K562 (cell line): ENCODE measurements around the gene TTC31. TPM values are rescaled to one million over a fixed set of nuclear protein-coding genes. Genes with fewer than 3 reads are reported as not detected.

Experiments used
- CTBP1 ChIP-seq: fragments of 450-650 bp; IDR thresholded peaks from 2 replicates; pipeline ENCODE4 v1.6.1; 2016; ENCODE audit warnings: borderline replicate concordance
- CXXC5 ChIP-seq: fragments of 250-450 bp; sonication (Bioruptor Pico); IDR thresholded peaks from 2 replicates; pipeline ENCODE4 v1.8.0; 2022; ENCODE audit warnings: inconsistent platforms, mild to moderate bottlenecking, moderate library complexity
- DIDO1 ChIP-seq: fragments of 450-650 bp; IDR thresholded peaks from 2 replicates; pipeline ENCODE4 v1.6.1; 2016; ENCODE audit warnings: low read depth, missing biosample characterization, missing genetic modification characterization
- FOXM1 ChIP-seq, 2 experiments: fragments of 450-650 bp in 1 of 2; sonication (generic) in 1 of 2; formaldehyde crosslinking in 1 of 2; IDR thresholded peaks; 2 replicates each; pipeline versions ENCODE4 v1.6.1 to v1.9.0; 2017 to 2022; ENCODE audit warnings: low read depth in 2 of 2, mild to moderate bottlenecking in 2 of 2, missing genetic modification reagents in 1 of 2, moderate library complexity in 1 of 2
- KLF6 ChIP-seq: fragments of 250-450 bp; sonication (Bioruptor Pico); IDR thresholded peaks from 2 replicates; pipeline ENCODE4 v1.4.0; 2020; ENCODE audit warnings: mild to moderate bottlenecking, moderate library complexity, borderline replicate concordance
- LCOR ChIP-seq: sonication (generic); formaldehyde crosslinking; IDR thresholded peaks from 2 replicates; pipeline ENCODE4 v1.8.0; 2022; ENCODE audit warnings: mild to moderate bottlenecking, missing genetic modification reagents
- NR4A1 ChIP-seq, 2 experiments: fragments of 250-450 bp in 1 of 2; fragments of 450-650 bp in 1 of 2; sonication (Bioruptor Pico) in 1 of 2; IDR thresholded peaks; 2 replicates each; pipeline versions ENCODE4 v1.4.0 to v1.6.1; 2016 to 2020; ENCODE audit warnings: mild to moderate bottlenecking in 2 of 2, missing compliant biosample characterization in 1 of 2, missing genetic modification characterization in 1 of 2, moderate library complexity in 1 of 2
- POLR2A ChIP-seq: fragments of 450-650 bp; conservative IDR thresholded peaks from 2 replicates; pipeline ENCODE4 v1.6.1; 2016
- RBBP5 ChIP-seq: fragments of 200-600 bp; sonication (generic); IDR thresholded peaks from 2 replicates; pipeline ENCODE4 v1.6.1; 2012; ENCODE audit warnings: borderline replicate concordance, mild to moderate bottlenecking, low read length, control low read depth, inconsistent platforms; ENCODE audit not compliant: insufficient read depth, poor library complexity, severe bottlenecking
- RFX5 ChIP-seq: IDR thresholded peaks from 2 replicates; pipeline ENCODE4 v1.6.1; 2011; ENCODE audit warnings: low read depth, mild to moderate bottlenecking, improper control_type of control experiment, low read length
- SMAD1 ChIP-seq: fragments of 150-350 bp; IDR thresholded peaks from 2 replicates; pipeline ENCODE4 v1.6.1; 2014; ENCODE audit warnings: low read length, low read depth; ENCODE audit not compliant: partially characterized antibody
- TAF1 ChIP-seq: IDR thresholded peaks from 2 replicates; pipeline ENCODE4 v1.6.1; 2011; ENCODE audit warnings: mild to moderate bottlenecking, low read length, moderate library complexity; ENCODE audit not compliant: insufficient read depth, control insufficient read depth, severe bottlenecking; ENCODE audit errors: extremely low read depth
- TAF9B ChIP-seq: fragments of 450-650 bp; IDR thresholded peaks from 2 replicates; pipeline ENCODE4 v1.6.1; 2018; ENCODE audit warnings: mild to moderate bottlenecking; ENCODE audit not compliant: partially characterized antibody
- TCF3 ChIP-seq: sonication (generic); formaldehyde crosslinking; IDR thresholded peaks from 2 replicates; pipeline ENCODE4 v1.4.0; 2020; ENCODE audit warnings: mild to moderate bottlenecking, missing genetic modification reagents
- THRAP3 ChIP-seq: fragments of 450-650 bp; IDR thresholded peaks from 2 replicates; pipeline ENCODE4 v1.6.1; 2016; ENCODE audit warnings: mild to moderate bottlenecking, inconsistent platforms, borderline replicate concordance
- ZNF24 ChIP-seq: fragments of 450-650 bp; IDR thresholded peaks from 2 replicates; pipeline ENCODE4 v1.6.1; 2016
- ZNF3 ChIP-seq: fragments of 250-450 bp; sonication (Bioruptor Pico); IDR thresholded peaks from 2 replicates; pipeline ENCODE4 v1.5.0; 2021; ENCODE audit warnings: mild to moderate bottlenecking, moderate library complexity
- polyA plus RNA-seq, 8 experiments: library from polyadenylated mRNA; depleted of rRNA in 4 of 8; stranded (reverse) in 5 of 8; unstranded in 3 of 8; fragments of >200 nt; fragmentation: Nextera tagmentation in 2 of 8; fragmentation: Illumina TruSeq in 1 of 8; extraction: Ambion mirVana in 2 of 8; extraction: Trizol in 1 of 8; gene quantifications; 2 replicates each; pipeline versions ENCODE4 v1.2.1 to v1.2.3, GENCODE V29; 2011 to 2014; ENCODE audit warnings: inconsistent platforms in 1 of 8, missing spikeins in 1 of 8
- total RNA-seq, 7 experiments: library from RNA; depleted of rRNA in 6 of 7; stranded (reverse); fragments of >200 nt in 6 of 7; fragmentation: Illumina TruSeq in 2 of 7; extraction: Trizol in 2 of 7; gene quantifications; 2 replicates each; pipeline versions ENCODE4 v1.2.1 to v1.2.3, GENCODE V29; 2011 to 2021; ENCODE audit warnings: low replicate concordance in 1 of 7
- TF ChIP-seq, protein P1 (sequence below): fragments of 450-650 bp; IDR thresholded peaks from 2 replicates; pipeline ENCODE4 v1.6.1; 2016; ENCODE audit warnings: low read depth, mild to moderate bottlenecking, moderate library complexity
- TF ChIP-seq, protein P2 (sequence below): fragments of 450-650 bp; IDR thresholded peaks from 2 replicates; pipeline ENCODE4 v1.6.1; 2018; ENCODE audit not compliant: partially characterized antibody

The TTC31 gene
- total and polyA plus RNA-seq, 9 of the 15 experiments (the other 6 are each of a cell fraction or from before 2014, with no cell fraction given): 4.7 to 30.5 (median 15.9) TPM

DNA sequence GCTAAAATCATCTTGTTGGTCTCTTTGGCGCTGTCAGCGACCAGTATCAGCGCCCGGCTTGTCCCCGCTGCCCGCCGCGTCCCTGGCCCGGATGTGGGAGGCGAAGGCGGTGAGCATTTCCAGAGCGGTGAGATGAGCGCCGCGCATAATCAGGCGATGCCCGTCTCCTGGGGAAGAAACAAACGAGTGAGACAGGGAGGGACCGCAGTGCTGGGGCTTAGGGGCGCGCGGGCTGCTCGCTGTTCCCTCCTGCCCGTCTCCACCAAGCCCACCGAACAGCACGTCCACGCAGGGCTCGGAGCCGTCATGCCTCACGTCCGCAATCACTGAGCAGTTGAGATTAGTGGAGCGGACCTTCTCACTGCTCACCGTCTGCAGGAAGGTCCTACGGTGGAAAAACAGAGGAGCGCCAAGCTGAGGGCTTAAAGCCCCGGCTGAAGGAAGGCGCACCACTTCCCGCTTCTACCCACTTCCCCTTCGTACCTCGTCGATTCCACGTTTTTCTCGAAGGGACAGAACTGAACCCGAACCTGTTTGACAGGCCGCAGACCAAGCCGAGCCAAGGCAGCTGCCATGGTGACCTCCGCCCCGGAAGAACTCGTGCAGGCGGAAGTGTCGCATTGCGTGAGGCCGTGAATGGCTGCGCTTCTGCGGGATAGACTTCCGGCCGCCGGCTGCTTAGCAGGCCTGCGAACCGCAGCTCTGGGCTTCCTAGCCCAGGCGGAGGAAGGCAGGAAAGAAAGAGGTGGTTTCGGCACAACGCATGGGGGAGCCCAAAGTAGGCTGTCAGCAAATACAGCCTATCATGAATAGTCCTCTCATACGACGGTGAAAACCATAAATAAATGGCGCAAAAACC is 10.6 kb upstream of the TTC31 start, which contains the start of gene MRPL53 (continued):
- TF ChIP-seq RBBP5: peak; percentile 85
- TF ChIP-seq TAF9B: peak; percentile 82
- 0 out of 2 replicates have a peak, but pooled peaks have one; percentile 34 for TF ChIP-seq NR4A1 (CRISPR knock-in tag; IDR thresholded peaks at IDR 0.05)
- peak; percentile 83 for TF ChIP-seq NR4A1 (tag; IDR thresholded peaks at IDR 0.05)
- TF ChIP-seq CTBP1: peak; percentile 56
- TF ChIP-seq, protein P1, sequence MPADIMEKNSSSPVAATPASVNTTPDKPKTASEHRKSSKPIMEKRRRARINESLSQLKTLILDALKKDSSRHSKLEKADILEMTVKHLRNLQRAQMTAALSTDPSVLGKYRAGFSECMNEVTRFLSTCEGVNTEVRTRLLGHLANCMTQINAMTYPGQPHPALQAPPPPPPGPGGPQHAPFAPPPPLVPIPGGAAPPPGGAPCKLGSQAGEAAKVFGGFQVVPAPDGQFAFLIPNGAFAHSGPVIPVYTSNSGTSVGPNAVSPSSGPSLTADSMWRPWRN: peak; percentile 7; the same call in 1 of the 2 replicates
- TF ChIP-seq ZNF24: no peak; the same call in 1 of the 2 replicates
- TF ChIP-seq THRAP3: peak; percentile 96
- peak; percentile 61 for TF ChIP-seq SMAD1
- no peak for TF ChIP-seq FOXM1 (IDR thresholded peaks at IDR 0.05; ENCODE audit: low read depth)
- peak; percentile 90; the same call in 1 of the 2 replicates for TF ChIP-seq FOXM1 (CRISPR knock-in tag; IDR thresholded peaks at IDR 0.05; ENCODE audit: low read depth)
- TF ChIP-seq DIDO1 (tag): peak; percentile 95
- peak; percentile 90 for TF ChIP-seq TAF1
- 0 out of 2 replicates have a peak, but pooled peaks have one; percentile 10 for TF ChIP-seq TCF3 (CRISPR knock-in tag)
- peak; percentile 95 for TF ChIP-seq POLR2A
- TF ChIP-seq, protein P2, sequence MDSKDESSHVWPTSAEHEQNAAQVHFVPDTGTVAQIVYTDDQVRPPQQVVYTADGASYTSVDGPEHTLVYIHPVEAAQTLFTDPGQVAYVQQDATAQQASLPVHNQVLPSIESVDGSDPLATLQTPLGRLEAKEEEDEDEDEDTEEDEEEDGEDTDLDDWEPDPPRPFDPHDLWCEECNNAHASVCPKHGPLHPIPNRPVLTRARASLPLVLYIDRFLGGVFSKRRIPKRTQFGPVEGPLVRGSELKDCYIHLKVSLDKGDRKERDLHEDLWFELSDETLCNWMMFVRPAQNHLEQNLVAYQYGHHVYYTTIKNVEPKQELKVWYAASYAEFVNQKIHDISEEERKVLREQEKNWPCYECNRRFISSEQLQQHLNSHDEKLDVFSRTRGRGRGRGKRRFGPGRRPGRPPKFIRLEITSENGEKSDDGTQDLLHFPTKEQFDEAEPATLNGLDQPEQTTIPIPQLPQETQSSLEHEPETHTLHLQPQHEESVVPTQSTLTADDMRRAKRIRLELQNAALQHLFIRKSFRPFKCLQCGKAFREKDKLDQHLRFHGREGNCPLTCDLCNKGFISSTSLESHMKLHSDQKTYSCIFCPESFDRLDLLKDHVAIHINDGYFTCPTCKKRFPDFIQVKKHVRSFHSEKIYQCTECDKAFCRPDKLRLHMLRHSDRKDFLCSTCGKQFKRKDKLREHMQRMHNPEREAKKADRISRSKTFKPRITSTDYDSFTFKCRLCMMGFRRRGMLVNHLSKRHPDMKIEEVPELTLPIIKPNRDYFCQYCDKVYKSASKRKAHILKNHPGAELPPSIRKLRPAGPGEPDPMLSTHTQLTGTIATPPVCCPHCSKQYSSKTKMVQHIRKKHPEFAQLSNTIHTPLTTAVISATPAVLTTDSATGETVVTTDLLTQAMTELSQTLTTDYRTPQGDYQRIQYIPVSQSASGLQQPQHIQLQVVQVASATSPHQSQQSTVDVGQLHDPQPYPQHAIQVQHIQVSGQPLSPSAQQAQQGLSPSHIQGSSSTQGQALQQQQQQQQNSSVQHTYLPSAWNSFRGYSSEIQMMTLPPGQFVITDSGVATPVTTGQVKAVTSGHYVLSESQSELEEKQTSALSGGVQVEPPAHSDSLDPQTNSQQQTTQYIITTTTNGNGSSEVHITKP: peak; percentile 13
- TF ChIP-seq CXXC5 (CRISPR knock-in tag): peak; percentile 87
- TF ChIP-seq LCOR (CRISPR knock-in tag): peak; percentile 75
- no peak for TF ChIP-seq ZNF3
- TF ChIP-seq RFX5: no peak
- TF ChIP-seq KLF6 (CRISPR knock-in tag): peak; percentile 66; the same call in 1 of the 2 replicates
